Astrocyte (in vitro differentiated cells and primary cell): ENCODE measurements around the gene MRPL55. TPM values are rescaled to one million over a fixed set of nuclear protein-coding genes. Genes with fewer than 3 reads are reported as not detected.

Experiments
- DNase-seq: peaks from one replicate; pipeline ENCODE4 v3.0.0-alpha.2; 2010; ENCODE audit warnings: low read depth
- FAIRE-seq: peaks from 2 replicates; lab custom pipeline; 2011; peaks lifted over from hg19 to GRCh38; lab: Jason Lieb, UNC
- H2AFZ ChIP-seq: 2 replicates; pipeline ENCODE4 v1.6.0; 2012; ENCODE audit warnings: low read depth, low read length, inconsistent platforms
- H3K27ac ChIP-seq: 2 replicates; pipeline ENCODE4 v1.5.1; 2011; ENCODE audit warnings: low read depth, low read length, inconsistent platforms
- H3K27me3 ChIP-seq: 2 replicates; pipeline ENCODE4 v1.6.0; 2011; ENCODE audit warnings: low read length, inconsistent platforms; ENCODE audit not compliant: insufficient read depth
- H3K36me3 ChIP-seq: 2 replicates; pipeline ENCODE4 v1.5.1; 2011; ENCODE audit warnings: low read length, inconsistent platforms; ENCODE audit not compliant: insufficient read depth
- H3K4me1 ChIP-seq: 2 replicates; pipeline ENCODE4 v1.5.1; 2011; ENCODE audit warnings: low read length, inconsistent platforms; ENCODE audit not compliant: insufficient read depth
- H3K4me2 ChIP-seq: 2 replicates; pipeline ENCODE4 v1.6.0; 2012; ENCODE audit warnings: low read length, inconsistent platforms
- H3K4me3 ChIP-seq: 2 replicates; pipeline ENCODE4 v1.5.1; 2011; ENCODE audit warnings: low read depth, mild to moderate bottlenecking, low read length, inconsistent platforms; ENCODE audit not compliant: insufficient read depth
- H3K79me2 ChIP-seq: 2 replicates; pipeline ENCODE4 v1.6.0; 2012; ENCODE audit warnings: mild to moderate bottlenecking, low read length, inconsistent platforms; ENCODE audit not compliant: insufficient read depth
- H3K9ac ChIP-seq: 2 replicates; pipeline ENCODE4 v1.6.0; 2012; ENCODE audit warnings: mild to moderate bottlenecking, low read length, inconsistent platforms
- H3K9me3 ChIP-seq: 2 replicates; pipeline ENCODE4 v1.5.1; 2012; ENCODE audit warnings: low read depth, mild to moderate bottlenecking, low read length, inconsistent platforms; ENCODE audit not compliant: insufficient read depth
- H4K20me1 ChIP-seq: 2 replicates; pipeline ENCODE4 v1.6.0; 2012; ENCODE audit warnings: low read length, inconsistent platforms; ENCODE audit not compliant: insufficient read depth
- H3K27ac Mint-ChIP-seq: one replicate; pipeline ENCODE4 v1.8.0; 2021; ENCODE audit warnings: mild to moderate bottlenecking, mixed read lengths; ENCODE audit not compliant: unreplicated experiment
- H3K27me3 Mint-ChIP-seq: one replicate; pipeline ENCODE4 v1.8.0; 2021; ENCODE audit warnings: low read depth, mixed read lengths; ENCODE audit not compliant: unreplicated experiment
- H3K36me3 Mint-ChIP-seq: one replicate; pipeline ENCODE4 v1.8.0; 2021; ENCODE audit warnings: low read depth, mixed read lengths; ENCODE audit not compliant: unreplicated experiment
- H3K4me1 Mint-ChIP-seq: one replicate; pipeline ENCODE4 v1.8.0; 2021; ENCODE audit warnings: low read depth, mixed read lengths; ENCODE audit not compliant: unreplicated experiment
- H3K4me3 Mint-ChIP-seq: one replicate; pipeline ENCODE4 v1.8.0; 2021; ENCODE audit warnings: mild to moderate bottlenecking, moderate library complexity, mixed read lengths; ENCODE audit not compliant: unreplicated experiment
- H3K9me3 Mint-ChIP-seq: one replicate; pipeline ENCODE4 v1.8.0; 2021; ENCODE audit warnings: mild to moderate bottlenecking, mixed read lengths; ENCODE audit not compliant: unreplicated experiment
- CTCF ChIP-seq: IDR thresholded peaks from 2 replicates; pipeline ENCODE4 v1.5.1; 2011; ENCODE audit warnings: low read depth, mild to moderate bottlenecking, inconsistent platforms, low read length, moderate library complexity; ENCODE audit not compliant: insufficient read depth
- EZH2 ChIP-seq: IDR thresholded peaks from 2 replicates; pipeline ENCODE4 v1.6.1; 2012; ENCODE audit warnings: mild to moderate bottlenecking, low read length, inconsistent platforms; ENCODE audit not compliant: insufficient read depth
- total RNA-seq: library from RNA; stranded (reverse); gene quantifications from 2 replicates; pipeline ENCODE4 v1.2.1, GENCODE V29; 2021

Gene MRPL55
- total RNA-seq, 1 donor from 2014 or later = 50.8 TPM

- H3K27ac ChIP-seq = no peak overlapping the region
- FAIRE-seq = no peak
- Mint-ChIP-seq H3K27me3 (no peaks in the 10 kb centered on the region), H3K27ac (no peak overlapping the region), H3K4me1 (peaks cover 60% of the 10 kb centered on the region), H3K36me3 (peaks cover 17% of the 10 kb centered on the region), H3K9me3 (peaks cover 3% of the 10 kb centered on the region), H3K4me3 (no peak overlapping the region)
- H3K9ac ChIP-seq = no peak overlapping the region
- H4K20me1 ChIP-seq = peaks cover 100% of the 10 kb centered on the region
- peaks cover 100% of the 10 kb centered on the region for H3K79me2 ChIP-seq
- DNase-seq = no peak
- no peak overlapping the region for H3K4me3 ChIP-seq
- no peak overlapping the region for H3K4me2 ChIP-seq
- H3K27me3 ChIP-seq = no peaks in the 10 kb centered on the region
- H3K9me3 ChIP-seq = peaks cover 10% of the 10 kb centered on the region
- TF ChIP-seq CTCF (no peak), EZH2 (no peak)
- peaks cover 19% of the 10 kb centered on the region for H3K36me3 ChIP-seq
- H2AFZ ChIP-seq = no peak overlapping the region
- H3K4me1 ChIP-seq = peaks cover 21% of the 10 kb centered on the region
Observed at GRCh38 chr1:228093050-228093906, 15.8 kb downstream of the MRPL55 start.

- Histone ChIP-seq H4K20me1 (peaks cover 100% of the 10 kb centered on the region), H3K36me3 (peaks cover 14% of the 10 kb centered on the region)
- H3K4me1 Mint-ChIP-seq = peaks cover 67% of the 10 kb centered on the region
Observed at GRCh38 chr1:228092342-228093049, 16.6 kb downstream of the MRPL55 start.

More at GRCh38 chr1:228092342-228093049, 16.6 kb downstream of the MRPL55 start:
- Histone ChIP-seq H3K9ac (no peak overlapping the region), H3K79me2 (peaks cover 100% of the 10 kb centered on the region), H3K27me3 (no peaks in the 10 kb centered on the region), H2AFZ (no peak overlapping the region), H3K27ac (no peak overlapping the region), H3K4me3 (no peak overlapping the region), H3K4me2 (no peak overlapping the region), H3K4me1 (peaks cover 28% of the 10 kb centered on the region), H3K9me3 (peaks cover 10% of the 10 kb centered on the region)
- DNase-seq (no peak), FAIRE-seq (no peak)
- peaks cover 11% of the 10 kb centered on the region for H3K36me3 Mint-ChIP-seq
- H3K27ac Mint-ChIP-seq = peak overlapping the region; percentile 60
- peaks cover 3% of the 10 kb centered on the region for H3K9me3 Mint-ChIP-seq
- TF ChIP-seq CTCF (no peak), EZH2 (no peak)
- H3K4me3 Mint-ChIP-seq = no peak overlapping the region
- no peaks in the 10 kb centered on the region for H3K27me3 Mint-ChIP-seq
